Midbrain (tissue), 1 donor: Measurements from ENCODE around the gene PRUNE2.
"Not testable (repeated sequence)": the region's sequence is repeated elsewhere in the genome, so short reads cannot be mapped to it uniquely, and the experiment has no call there.

Source experiments
- DNase-seq: peaks from one replicate; lab custom pipeline; 2025; lab: John Stamatoyannopoulos, UW

Gene PRUNE2

GRCh38 chr9:76693912-76694311 lies 212.0 kb downstream of the PRUNE2 start:
- no peak for DNase-seq

GRCh38 chr9:76692458-76693129 lies 213.3 kb downstream of the PRUNE2 start:
- DNase-seq, result no peak

GRCh38 chr9:76691517-76692313 lies 214.2 kb downstream of the PRUNE2 start:
- peak; percentile 58 for DNase-seq

GRCh38 chr9:76690973-76691370 lies 214.9 kb downstream of the PRUNE2 start:
- no peak for DNase-seq

- DNase-seq, result no peak
Measured at GRCh38 chr9:76690246-76690972, 215.5 kb downstream of the PRUNE2 start.

DNA sequence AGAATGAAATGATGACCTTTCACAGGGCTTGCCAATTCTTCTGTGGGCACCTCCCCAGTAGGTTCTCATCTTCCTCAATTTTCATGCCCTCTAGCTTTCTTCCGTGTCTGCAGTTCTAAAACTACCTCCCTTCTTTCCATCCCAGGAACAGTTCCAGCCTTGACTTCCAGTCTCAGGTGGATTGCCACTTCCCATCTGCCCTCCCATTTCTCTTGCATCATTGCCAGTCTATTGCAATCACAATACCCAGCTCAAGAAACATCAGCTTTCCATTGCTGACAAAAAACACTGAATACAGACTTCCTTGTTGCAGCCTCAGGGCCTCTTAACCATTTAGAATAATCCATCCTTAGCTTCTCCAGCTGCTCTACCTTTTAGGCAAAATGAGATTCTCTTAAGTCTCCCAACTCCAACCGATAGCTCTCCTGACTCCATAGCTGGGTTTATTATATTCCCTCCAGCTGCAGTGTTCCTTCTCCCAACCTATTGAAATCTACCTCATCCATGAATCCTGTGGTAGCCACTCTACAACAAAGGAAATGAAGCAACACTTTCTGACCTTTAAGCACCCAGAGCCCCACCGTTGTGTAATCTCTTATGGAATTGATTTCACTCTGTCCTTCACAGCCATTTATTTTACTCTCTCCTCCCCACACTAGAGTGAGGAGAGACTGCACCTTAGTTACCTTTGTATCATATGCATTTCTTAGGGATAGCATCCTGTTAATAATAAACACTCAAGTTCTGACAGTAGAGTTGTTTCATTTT lies 217.3 kb downstream of the PRUNE2 start:
- no peak for DNase-seq

GRCh38 chr9:76687861-76688391 lies 218.0 kb downstream of the PRUNE2 start:
- DNase-seq, result no peak

DNA sequence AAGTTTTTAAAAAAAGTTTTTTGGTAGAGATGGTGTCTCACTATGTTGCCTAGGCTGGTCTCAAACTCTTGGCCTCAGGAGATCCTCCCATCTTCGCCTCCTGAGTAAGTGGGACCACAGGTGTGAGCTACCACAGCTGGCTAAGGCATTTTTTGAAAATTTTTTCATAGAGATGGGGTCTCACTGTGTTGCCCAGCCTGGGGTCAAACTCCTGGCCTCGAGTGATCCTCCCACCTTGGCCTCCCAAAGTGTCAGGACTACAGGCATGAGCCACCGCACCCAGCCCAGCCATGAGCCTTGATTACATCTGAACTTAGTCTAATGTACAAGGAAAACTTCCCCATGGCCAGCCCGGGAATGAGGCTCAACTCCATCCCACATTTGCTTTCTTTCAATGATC lies 219.2 kb downstream of the PRUNE2 start:
- DNase-seq, result no peak

DNA sequence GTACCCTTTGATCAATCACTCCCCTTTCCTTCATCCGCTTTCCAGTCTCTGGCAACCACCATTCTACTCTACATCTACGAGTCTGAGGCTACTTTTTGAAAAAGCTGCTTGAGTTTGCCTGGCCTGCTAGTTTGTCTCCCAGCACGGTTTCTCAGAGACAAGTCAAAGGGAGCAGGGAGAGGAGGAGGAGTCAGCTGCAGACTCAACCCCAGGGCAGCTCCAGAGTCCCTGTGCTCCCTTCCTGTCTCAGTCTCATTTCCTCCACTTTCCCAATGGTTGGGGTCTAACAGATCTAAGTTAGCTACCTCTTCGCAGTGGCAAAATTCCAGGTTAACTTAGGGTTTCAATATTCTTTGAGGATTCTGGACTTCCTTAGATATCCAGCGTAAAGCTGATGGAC lies 221.7 kb downstream of the PRUNE2 start:
- DNase-seq, result no peak

DNA sequence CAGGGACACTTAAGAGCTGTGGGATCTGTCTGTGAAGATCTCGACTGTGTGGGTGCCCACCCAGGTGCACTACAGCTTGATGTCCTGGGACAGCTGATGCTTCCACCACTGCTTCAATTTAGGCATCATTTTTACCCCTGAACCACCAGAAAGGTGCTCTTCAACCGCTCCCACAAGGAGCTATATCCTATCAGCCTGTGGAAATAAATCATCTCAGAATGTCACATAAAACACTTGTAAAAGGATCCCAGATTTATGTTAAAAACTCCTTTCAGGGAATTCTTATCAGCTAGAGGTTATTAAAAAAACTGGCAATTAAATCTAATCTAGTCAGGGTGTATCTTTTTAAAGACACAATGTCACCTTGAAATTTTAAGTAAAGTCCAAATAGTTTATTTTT lies 224.4 kb downstream of the PRUNE2 start:
- DNase-seq, result no peak

DNA sequence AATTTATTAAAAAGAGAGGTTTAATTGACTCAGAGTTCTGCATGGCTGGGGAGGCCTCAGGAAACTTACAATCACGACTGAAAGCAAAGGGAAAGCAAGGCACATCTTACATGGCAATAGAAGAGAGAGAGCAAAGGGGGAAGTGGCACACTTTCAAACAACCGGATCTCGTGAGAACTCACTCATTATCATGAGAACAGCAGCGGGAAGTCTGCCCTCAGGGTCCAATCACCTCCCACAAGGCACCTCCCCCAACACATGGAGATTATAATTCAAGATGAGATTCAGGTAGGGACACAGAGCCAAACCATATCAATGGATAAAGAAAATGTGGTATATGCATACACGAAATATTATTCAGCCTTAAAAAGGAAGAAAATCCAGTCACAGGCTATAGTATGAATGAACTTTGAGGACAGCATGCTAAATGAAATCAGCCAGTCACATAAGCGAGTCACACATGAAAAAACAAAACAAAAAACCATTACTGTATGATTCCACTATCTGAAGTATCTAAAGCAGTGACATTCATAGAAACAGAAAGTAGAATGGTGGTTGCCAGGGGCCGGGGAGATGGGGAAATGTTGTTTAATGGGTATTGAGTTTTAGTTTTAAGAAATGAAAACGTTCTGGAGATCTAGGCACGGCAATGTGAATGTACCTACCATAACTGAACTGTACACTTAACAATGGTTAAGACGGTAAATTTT lies 225.0 kb downstream of the PRUNE2 start:
- no peak for DNase-seq

GRCh38 chr9:76677481-76678055 lies 228.3 kb downstream of the PRUNE2 start:
- DNase-seq, result no peak

DNA sequence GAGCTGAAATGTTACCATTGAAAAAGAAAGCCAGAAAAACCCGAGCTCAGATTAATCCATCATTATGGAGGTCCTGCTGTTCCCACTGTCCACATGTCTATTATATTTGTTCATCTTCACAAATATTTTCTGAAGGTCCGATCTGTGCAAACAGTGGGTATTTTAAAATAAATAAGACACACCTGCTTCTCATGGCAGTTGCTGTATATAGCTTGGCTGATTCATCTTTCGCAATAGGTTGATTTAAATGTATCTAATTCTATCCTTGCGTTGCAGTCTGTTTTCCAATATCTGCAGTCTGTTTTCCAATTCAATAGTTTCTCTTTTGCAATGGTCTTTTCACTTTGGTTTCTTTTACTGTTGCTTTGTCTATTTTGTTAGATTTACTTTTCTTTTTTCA lies 229.1 kb downstream of the PRUNE2 start:
- no peak for DNase-seq

- DNase-seq, result no peak
Measured at GRCh38 chr9:76667521-76667957, 238.4 kb downstream of the PRUNE2 start.

DNA sequence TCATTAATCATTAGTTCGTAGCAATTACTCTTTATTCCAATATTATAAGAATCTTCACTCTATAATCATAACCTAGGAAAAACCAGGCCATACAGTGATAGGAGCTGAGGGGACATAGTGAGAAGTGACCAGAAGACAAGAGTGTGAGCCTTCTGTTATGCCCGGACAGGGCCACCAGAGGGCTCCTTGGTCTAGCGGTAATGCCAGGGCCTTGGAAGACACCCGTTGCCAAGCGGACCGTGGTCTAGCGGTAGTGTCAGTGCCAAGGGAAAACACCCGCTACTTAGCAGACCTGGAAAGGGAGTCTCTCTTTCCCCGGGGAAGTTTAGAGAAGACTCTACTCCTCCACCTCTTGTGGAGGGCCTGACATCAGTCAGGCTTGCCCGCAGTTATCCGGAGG lies 239.9 kb downstream of the PRUNE2 start:
- not testable (repeated sequence) for DNase-seq

DNA sequence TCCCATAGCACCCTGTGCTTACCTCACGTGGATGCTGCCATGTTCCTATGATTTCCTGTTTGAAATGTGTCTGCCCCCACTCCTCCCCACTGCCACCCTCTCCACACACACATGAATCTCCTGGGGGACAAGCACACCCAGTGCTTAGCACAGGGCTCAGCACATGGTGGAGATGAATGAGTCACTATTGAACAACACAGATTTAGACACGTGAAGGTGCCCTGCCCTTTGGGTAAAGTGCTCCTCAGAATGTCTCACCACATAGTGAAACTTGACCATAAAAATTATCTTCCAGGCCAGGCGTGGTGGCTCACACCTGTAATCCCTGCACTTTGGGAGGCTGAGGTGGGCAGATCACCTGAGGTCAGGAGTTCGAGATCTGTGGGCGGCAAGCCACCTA lies 240.5 kb downstream of the PRUNE2 start:
- DNase-seq, result no peak

GRCh38 chr9:76664120-76664519 lies 241.8 kb downstream of the PRUNE2 start:
- DNase-seq, result no peak

DNA sequence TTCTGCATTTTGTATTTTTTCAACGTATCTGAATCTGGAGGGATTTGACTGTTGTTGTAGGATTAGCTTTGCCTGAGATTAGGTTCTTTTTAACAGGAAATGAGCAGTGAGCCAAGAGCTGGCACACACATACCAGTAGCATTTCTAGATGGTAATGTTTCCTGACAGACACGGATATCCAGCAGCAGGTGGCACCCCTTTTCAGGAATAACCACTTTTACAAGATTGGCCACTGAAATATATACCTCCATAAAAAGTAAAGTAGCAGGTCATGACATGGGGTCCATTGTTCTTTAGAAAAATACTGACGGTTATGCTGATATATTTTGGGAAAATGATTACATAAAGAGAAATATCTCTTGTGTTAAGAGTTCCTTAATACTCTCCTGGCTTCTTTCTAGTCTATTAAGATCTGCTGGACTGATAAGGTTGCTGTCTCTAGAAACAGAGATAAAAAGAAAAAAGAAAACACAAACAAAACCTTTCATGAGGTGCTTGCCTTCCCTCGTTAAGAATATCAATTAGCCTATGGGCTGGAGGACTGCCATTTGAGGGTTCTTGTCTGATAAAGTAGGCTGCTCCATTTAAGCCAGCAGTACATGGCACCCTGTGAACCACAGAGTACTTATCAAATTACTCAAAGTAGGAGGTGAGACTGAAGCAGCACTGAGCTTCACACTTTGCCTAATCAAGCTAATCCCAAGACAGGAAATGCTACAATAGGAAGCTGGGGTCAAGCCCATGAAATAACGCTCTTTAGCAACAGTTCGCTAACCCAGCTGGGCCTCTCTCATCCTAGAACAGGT lies 243.2 kb downstream of the PRUNE2 start:
- DNase-seq, result no peak

GRCh38 chr9:76658510-76659231 lies 247.2 kb downstream of the PRUNE2 start:
- DNase-seq, result no peak
